ENCODE results near the gene TFR2.

TFR2 gene

DNA sequence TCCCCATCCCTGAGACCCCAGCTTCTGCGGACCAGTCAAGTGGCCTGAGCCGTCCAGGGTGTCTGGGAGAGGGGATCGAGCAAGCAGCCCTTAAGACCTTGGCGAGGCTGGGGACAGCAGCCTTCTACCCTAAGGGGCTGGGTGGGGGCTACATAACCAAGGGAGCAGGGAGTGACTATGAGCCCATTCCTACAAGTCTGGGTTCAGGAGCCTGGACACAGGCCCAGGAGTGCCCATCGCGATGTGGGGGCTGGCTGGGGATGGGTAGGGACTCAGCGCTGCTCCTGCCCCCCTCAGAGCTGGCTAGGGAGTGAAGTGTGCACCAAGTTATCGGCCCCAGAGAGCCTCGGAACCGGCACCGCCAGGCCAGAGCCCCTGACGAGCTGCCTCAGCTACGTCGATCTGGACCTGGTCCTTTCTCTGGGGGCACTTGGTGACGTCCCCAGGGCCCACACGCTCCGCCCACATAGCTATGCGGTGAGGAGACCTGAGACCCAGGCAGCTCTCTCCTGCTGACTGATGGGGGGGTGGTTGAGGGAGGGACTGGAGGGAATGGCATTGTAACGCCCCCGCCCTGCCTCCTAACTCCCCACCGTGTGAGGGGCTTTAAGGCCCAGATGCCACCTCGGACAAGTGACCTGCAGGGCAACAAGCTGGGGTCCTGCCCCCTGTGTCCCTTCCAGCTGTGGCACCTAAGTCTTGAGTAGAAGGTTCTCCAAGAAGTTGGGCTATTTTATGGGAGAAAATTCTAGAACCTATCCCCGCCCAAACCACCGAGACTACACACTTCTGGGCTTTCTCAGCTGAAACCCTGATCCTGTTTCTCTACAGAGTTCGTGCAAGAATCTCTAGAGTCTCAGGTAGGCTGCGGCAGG lies 70.2 kb downstream of the TFR2 start:
- no peak for DNase-seq

All from Kasumi-1 (cell line).